Subcutaneous preadipocyte (primary cell): Measurements from ENCODE around the gene CEACAM8. TPM values are rescaled to one million over a fixed set of nuclear protein-coding genes. Genes with fewer than 3 reads are reported as not detected.

ENCODE experiments used
- total RNA-seq: library from RNA; depleted of rRNA; stranded (reverse); fragments of >200 nt; gene quantifications from 2 replicates; pipeline ENCODE4 v1.2.3, GENCODE V29; 2012

The CEACAM8 gene
- total RNA-seq = not detected in 2 replicates

GRCh38 chr19:42594617-42595489, at the start of gene CEACAM8:
Gene CEACAM8, minus strand, starts transcription at chr19:42594924. Its CDS starts 96 bp downstream, at chr19:42594828.

Other genes with a start within 250 kb of the CEACAM8 start
- gene CNFN, start 204.6 kb downstream of the CEACAM8 start, total RNA-seq = 0.37 TPM in 1 of 2 replicates, not detected in the other
- gene LIPE, start 167.5 kb downstream of the CEACAM8 start, total RNA-seq = 4.0 and 15.6 TPM in 2 replicates
- not detected in 2 replicates for gene CXCL17, start 152.0 kb downstream of the CEACAM8 start, total RNA-seq
- gene CEACAM1, start 66.4 kb downstream of the CEACAM8 start, total RNA-seq = not detected in 2 replicates
- not detected in 2 replicates for gene PSG3, start 145.6 kb upstream of the CEACAM8 start, total RNA-seq
- not detected in 2 replicates for gene PSG8, start 170.8 kb upstream of the CEACAM8 start, total RNA-seq